Panc1 (cell line): Measurements from ENCODE around the gene NOP14. TPM values are rescaled to one million over a fixed set of nuclear protein-coding genes. Genes with fewer than 3 reads are reported as not detected.

ENCODE experiments used
- ATAC-seq: fragments of 200-7000 bp; cut with Tn5 transposase; 2 replicates; pipeline ENCODE4 v1.9.1; 2020; ENCODE audit warnings: mild to moderate bottlenecking, moderate library complexity
- BruUV-seq: library from RNA; stranded (reverse); fragments of 400-500 nt; replicated peaks from 2 replicates; lab custom pipeline; 2021; lab: Mats Ljungman, UMichigan
- CTCF ChIA-PET: fragments of 300-600 bp; sonication (Branson Sonifier 250); formaldehyde crosslinking; loops from one replicate; lab custom pipeline; 2022; ENCODE audit warnings: antibody characterized with exemption; lab: Charles Lee
- POLR2A ChIA-PET: fragments of 300-600 bp; sonication (Branson Sonifier 250); formaldehyde crosslinking; loops from one replicate; lab custom pipeline; 2022; ENCODE audit warnings: antibody characterized with exemption; lab: Charles Lee
- DNase-seq: peaks from one replicate; pipeline ENCODE4 v3.0.0-alpha.2; 2010; ENCODE audit warnings: low read depth, low spot score
- H3K27ac ChIP-seq: 2 replicates; pipeline ENCODE4 v1.5.1; 2011; ENCODE audit warnings: mild to moderate bottlenecking, low read length, inconsistent platforms
- H3K27me3 ChIP-seq: fragments of 200-500 bp; sonication (Bioruptor generic); 2 replicates; pipeline ENCODE4 v1.6.0; 2014; ENCODE audit warnings: low read length, inconsistent platforms; ENCODE audit not compliant: control insufficient read depth, insufficient read depth
- H3K36me3 ChIP-seq: fragments of 200-500 bp; sonication (Bioruptor generic); 2 replicates; pipeline ENCODE4 v1.5.1; 2014; ENCODE audit warnings: inconsistent platforms, mild to moderate bottlenecking, low read length, moderate library complexity; ENCODE audit not compliant: control insufficient read depth, insufficient read depth
- H3K4me1 ChIP-seq: 2 replicates; pipeline ENCODE4 v1.5.1; 2011; ENCODE audit warnings: inconsistent platforms, mild to moderate bottlenecking, low read length, moderate library complexity; ENCODE audit not compliant: control insufficient read depth, insufficient read depth
- H3K4me3 ChIP-seq, 2 experiments: 2 replicates each; pipeline ENCODE4 v1.5.1; 2011 to 2012; ENCODE audit warnings: low read depth in 2 of 2, low read length in 2 of 2, mild to moderate bottlenecking in 2 of 2, inconsistent platforms in 1 of 2, moderate library complexity in 1 of 2
- H3K9me3 ChIP-seq: fragments of 200-500 bp; sonication (Bioruptor generic); 2 replicates; pipeline ENCODE4 v1.5.1; 2014; ENCODE audit warnings: low read depth, mild to moderate bottlenecking, inconsistent platforms, low read length, moderate library complexity; ENCODE audit not compliant: control insufficient read depth, insufficient read depth
- CTCF ChIP-seq: fragments of 450-650 bp; IDR thresholded peaks from 2 replicates; pipeline ENCODE4 v1.5.1; 2017; ENCODE audit warnings: mild to moderate bottlenecking
- POLR2AphosphoS5 ChIP-seq: IDR thresholded peaks from 2 replicates; pipeline ENCODE4 v1.6.1; 2012; ENCODE audit warnings: mild to moderate bottlenecking, low read depth, low read length, moderate library complexity
- REST ChIP-seq, 2 experiments: IDR thresholded peaks; 2 replicates each; pipeline ENCODE4 v1.6.1; 2011 to 2012; ENCODE audit warnings: low read depth in 2 of 2, control low read depth in 1 of 2, low read length in 1 of 2, mild to moderate bottlenecking in 1 of 2, moderate library complexity in 1 of 2; ENCODE audit not compliant: insufficient read depth in 1 of 2
- SIN3A ChIP-seq: IDR thresholded peaks from 2 replicates; pipeline ENCODE4 v1.6.1; 2012; ENCODE audit warnings: low read depth, mild to moderate bottlenecking, low read length, moderate library complexity, borderline replicate concordance; ENCODE audit not compliant: insufficient read depth
- TCF7L2 ChIP-seq: IDR thresholded peaks from 2 replicates; pipeline ENCODE4 v1.6.1; 2011; ENCODE audit warnings: mild to moderate bottlenecking, low read depth, low read length, inconsistent platforms
- in situ Hi-C: cut with HindIII; loops from 2 replicates; pipeline ENCODE4 v1.10.0; 2016; ENCODE audit warnings: low sequenced_read_pairs, low pct_unique_long_range_greater_than_20kb
- intact Hi-C: fragments of 100-400 bp; cut with micrococcal nuclease; formaldehyde crosslinking; loops from one replicate; pipeline ENCODE4 v1.10.0; 2022; ENCODE audit not compliant: unreplicated experiment
- total RNA-seq: library from RNA; stranded (reverse); gene quantifications from one replicate; pipeline ENCODE4 v1.2.1, GENCODE V29; 2021; ENCODE audit not compliant: unreplicated experiment

The NOP14 gene
- total RNA-seq, 1 experiment from 2014 or later, result 32.9 TPM

- in situ Hi-C loops, result no loop called here
- no TSS peak for BruUV-seq
- TF ChIP-seq CTCF, result no peak
- no peak for TF ChIP-seq SIN3A
- no peak for TF ChIP-seq TCF7L2
- no peak for TF ChIP-seq REST (IDR thresholded peaks at IDR 0.05; ENCODE audit: insufficient read depth in 1 of 2, low read depth in 2 of 2, low read length in 1 of 2)
- no peak for TF ChIP-seq POLR2AphosphoS5
Measured at GRCh38 chr4:2965262-2965661, 2.1 kb upstream of the NOP14 start.

GRCh38 chr4:2964706-2965258 is 1.6 kb upstream of the NOP14 start:
- in situ Hi-C loops, result no loop called here
- H3K27me3 ChIP-seq, result no peaks in the 10 kb centered on the region
- ATAC-seq, result no peak
- no peak for TF ChIP-seq TCF7L2
- TF ChIP-seq REST (IDR thresholded peaks at IDR 0.05; ENCODE audit: insufficient read depth in 1 of 2, low read depth in 2 of 2, low read length in 1 of 2), result no peak
- no peak for TF ChIP-seq POLR2AphosphoS5
- TF ChIP-seq CTCF, result no peak
- no peak for TF ChIP-seq SIN3A
- BruUV-seq, result no TSS peak
- peaks cover 9% of the 10 kb centered on the region for H3K36me3 ChIP-seq
- H3K27ac ChIP-seq, result no peak overlapping the region
- intact Hi-C loops, result no loop called here
- no peaks in the 10 kb centered on the region for H3K9me3 ChIP-seq
- ChIA-PET CTCF (no interaction called here), POLR2A (no interaction called here)
- no peak overlapping the region for H3K4me3 ChIP-seq
- H3K4me1 ChIP-seq, result peaks cover 3% of the 10 kb centered on the region; the same call in 1 of the 2 replicates
- no peak for DNase-seq

More at GRCh38 chr4:2965262-2965661, 2.1 kb upstream of the NOP14 start:
- CTCF ChIA-PET, result no interaction called here
- no peak for ATAC-seq
- POLR2A ChIA-PET, result no interaction called here
- Histone ChIP-seq H3K9me3 (no peaks in the 10 kb centered on the region), H3K4me1 (peaks cover 3% of the 10 kb centered on the region; the same call in 1 of the 2 replicates), H3K27ac (no peak overlapping the region), H3K36me3 (peaks cover 9% of the 10 kb centered on the region), H3K27me3 (no peaks in the 10 kb centered on the region), H3K4me3 (no peak overlapping the region)
- intact Hi-C loops, result no loop called here
- no peak for DNase-seq
